Psoas muscle (tissue), 8 donors: Measurements from ENCODE around the gene PRKCSH. TPM values are rescaled to one million over a fixed set of nuclear protein-coding genes. Genes with fewer than 3 reads are reported as not detected.
"Not testable (repeated sequence)": the region's sequence is repeated elsewhere in the genome, so short reads cannot be mapped to it uniquely, and the experiment has no call there.

Experiments
- ATAC-seq, 4 donors: fragments of 200-7000 bp; cut with Tn5 transposase; one replicate each; pipeline ENCODE4 v1.9.1; 2020; ENCODE audit warnings: moderate library complexity in 3 of 4, mild to moderate bottlenecking in 2 of 4
- DNase-seq, 2 donors: peaks; one replicate each; pipeline ENCODE4 v3.0.0-alpha.2; 2020
- H3K27ac ChIP-seq: fragments of 200-600 bp; one replicate; pipeline ENCODE4 v1.8.0; 2022
- H3K27me3 ChIP-seq, 3 donors: fragments of 200-600 bp in 1 of 3; one replicate each; pipeline versions ENCODE4 v1.6.1 to v1.8.0; 2013 to 2022; ENCODE audit warnings: low read length in 2 of 3, mild to moderate bottlenecking in 2 of 3, moderate library complexity in 1 of 3; ENCODE audit not compliant: insufficient read depth in 3 of 3
- H3K36me3 ChIP-seq, 2 donors: fragments of 200-600 bp in 1 of 2; one replicate each; pipeline versions ENCODE4 v1.6.1 to v1.8.0; 2013 to 2022; ENCODE audit warnings: low read depth in 1 of 2, mild to moderate bottlenecking in 1 of 2, moderate library complexity in 1 of 2; ENCODE audit not compliant: insufficient read depth in 1 of 2
- H3K4me1 ChIP-seq: fragments of 200-600 bp; one replicate; pipeline ENCODE4 v1.8.0; 2022
- H3K4me3 ChIP-seq: fragments of 200-600 bp; one replicate; pipeline ENCODE4 v1.8.0; 2022; ENCODE audit warnings: mild to moderate bottlenecking
- H3K9me3 ChIP-seq: fragments of 200-600 bp; one replicate; pipeline ENCODE4 v1.8.0; 2022
- CTCF ChIP-seq: fragments of 200-600 bp; IDR thresholded peaks from one replicate; pipeline ENCODE4 v1.8.0; 2022; ENCODE audit warnings: antibody characterized with exemption
- WGBS, 3 donors: extraction: QIAGEN DNeasy Blood & Tissue Kit; methylation state at CpG; one replicate each; pipeline versions ENCODE4 v1.1.6 to v1.1.7; 2013; 5-methylcytosine and 5-hydroxymethylcytosine counted together
- intact Hi-C, 2 donors: fragments of 100-400 bp; cut with DNase I; formaldehyde crosslinking; loops; one replicate each; pipeline versions ENCODE4 v1.11.0 to v1.14.2; 2022
- polyA plus RNA-seq, 3 donors: library from polyadenylated mRNA; stranded (reverse); fragments of 200-250 nt; gene quantifications; one replicate each; pipeline ENCODE4 v1.2.3, GENCODE V29; 2013
- total RNA-seq, 4 donors: library from RNA; stranded (reverse); fragmentation: NEBNext Ultra II Directional in 2 of 4; extraction: Animal tissue kit (Norgen Biotek cat#: 25700) in 2 of 4; gene quantifications; one replicate each; pipeline versions ENCODE4 v1.2.1 to v1.2.4, GENCODE V29; 2021 to 2023
- donor health status: healthy with polysubstance abuse.
- donor health status: DM: no; HTN: no; CAD: no; lungs with moderate emphysema.
- donor health status: Bipolar disorder and iron deficiency.
- donor health status: healthy.
- donor health status: DM: yes; HTN: yes; CAD: no.
- donor health status: DM: no; HTN: no; CAD: no.
- donor health status: DM: no; HTN: no; CAD: no.
- donor health status: DM: yes; HTN: yes; CAD: no.

Gene PRKCSH
- total and polyA plus RNA-seq, 7 donors, result 48.5 to 98.4 (median 60.9) TPM

GRCh38 chr19:11458236-11458900 is 22.9 kb downstream of the PRKCSH start:
- intact Hi-C loops, result no loop called here
- Histone ChIP-seq H3K27ac (no peak overlapping the region), H3K27me3 (peaks cover 0 to 28% (median 8%) of the 10 kb centered on the region in 3 donors), H3K9me3 (no peaks in the 10 kb centered on the region), H3K4me3 (no peak overlapping the region), H3K36me3 (no peaks in the 10 kb centered on the region), H3K4me1 (no peaks in the 10 kb centered on the region)
- WGBS, 3 donors, result 81% methylated on average over 19 of the region's 19 CpGs
- no peak for ATAC-seq
- no peak for DNase-seq
- no peak for TF ChIP-seq CTCF

- H3K4me3 ChIP-seq, H3K4me1 ChIP-seq, ATAC-seq, H3K27ac ChIP-seq, H3K36me3 ChIP-seq, DNase-seq, H3K9me3 ChIP-seq, intact Hi-C loops: not testable (repeated sequence)
- 73 to 77% (median 77%) methylated on average over 11 of the region's 11 CpGs for WGBS, 3 donors
- peaks cover 0 to 28% (median 7%) of the 10 kb centered on the region in 3 donors for H3K27me3 ChIP-seq
These were observed 23.5 kb downstream of the PRKCSH start for GRCh38 chr19:11458912-11459311.

GRCh38 chr19:11460207-11460606 is 24.8 kb downstream of the PRKCSH start:
- no peak overlapping the region for H3K27ac ChIP-seq
- H3K27me3 ChIP-seq, result peaks cover 0 to 20% (median 7%) of the 10 kb centered on the region in 3 donors
- H3K36me3 ChIP-seq, result no peaks in the 10 kb centered on the region
- no peak overlapping the region for H3K4me3 ChIP-seq
- intact Hi-C loops, result no loop called here
- WGBS, 3 donors, result 50 to 57% (median 56%) methylated on average over 3 to 4 of the region's 4 CpGs
- no peak for TF ChIP-seq CTCF
- DNase-seq, result no peak
- H3K4me1 ChIP-seq, result no peaks in the 10 kb centered on the region
- H3K9me3 ChIP-seq, result no peaks in the 10 kb centered on the region
- ATAC-seq, result no peak

- no peak overlapping the region for H3K27ac ChIP-seq
- no peaks in the 10 kb centered on the region for H3K4me1 ChIP-seq
- no peaks in the 10 kb centered on the region for H3K9me3 ChIP-seq
- no peak for TF ChIP-seq CTCF
- DNase-seq (no peak), ATAC-seq (no peak)
- peaks cover 0 to 19% (median 7%) of the 10 kb centered on the region in 3 donors for H3K27me3 ChIP-seq
- no peak overlapping the region for H3K4me3 ChIP-seq
- no peaks in the 10 kb centered on the region for H3K36me3 ChIP-seq
- intact Hi-C loops, result no loop called here
- 47 to 65% (median 56%) methylated on average over 2 of the region's 2 CpGs for WGBS, 3 donors
These were observed 26.0 kb downstream of the PRKCSH start for GRCh38 chr19:11461453-11461852.

- H3K9me3 ChIP-seq, result no peaks in the 10 kb centered on the region
- H3K27ac ChIP-seq, result no peak overlapping the region
- TF ChIP-seq CTCF, result no peak
- peaks cover 0 to 16% (median 5%) of the 10 kb centered on the region in 3 donors for H3K27me3 ChIP-seq
- intact Hi-C loops, result no loop called here
- no peak overlapping the region for H3K4me3 ChIP-seq
- no peaks in the 10 kb centered on the region for H3K36me3 ChIP-seq
- 50 to 52% (median 51%) methylated on average over 12 of the region's 12 CpGs for WGBS, 3 donors
- DNase-seq (no peak), ATAC-seq (no peak)
- H3K4me1 ChIP-seq, result no peaks in the 10 kb centered on the region
These were observed 28.0 kb downstream of the PRKCSH start for GRCh38 chr19:11463391-11463790.
